GM23248 (cell line): Measurements from ENCODE around the gene PIK3R4.

Experiments
- EZH2 ChIP-seq: fragments of 200-600 bp; sonication (generic); IDR thresholded peaks from 2 replicates; pipeline ENCODE4 v1.6.1; 2018; ENCODE audit warnings: antibody characterized with exemption, mild to moderate bottlenecking; ENCODE audit not compliant: insufficient read depth, poor library complexity, severe bottlenecking
- EZH2phosphoT487 ChIP-seq: fragments of 200-600 bp; sonication (generic); IDR thresholded peaks from 2 replicates; pipeline ENCODE4 v1.6.1; 2018; ENCODE audit warnings: antibody characterized with exemption, moderate library complexity, mild to moderate bottlenecking, low read depth; ENCODE audit not compliant: insufficient read depth

GRCh38 chr3:130732501-130732900, 14.1 kb downstream of the PIK3R4 start:
- TF ChIP-seq EZH2phosphoT487 (no peak), EZH2 (no peak)
